HFFc6 (cell line): ENCODE results near the gene ADAM33. TPM values are rescaled to one million over a fixed set of nuclear protein-coding genes. Genes with fewer than 3 reads are reported as not detected.

Experiments
- DNase-seq: peaks from one replicate; pipeline ENCODE4 v3.0.0-alpha.2; 2018
- H3K27ac Mint-ChIP-seq: 2 replicates; pipeline ENCODE4 v1.8.0; 2020; ENCODE audit warnings: mild to moderate bottlenecking, mixed read lengths
- H3K27me3 Mint-ChIP-seq: 2 replicates; pipeline ENCODE4 v1.8.0; 2021; ENCODE audit warnings: mild to moderate bottlenecking, moderate library complexity, mixed read lengths; ENCODE audit not compliant: insufficient read depth
- H3K36me3 Mint-ChIP-seq: 2 replicates; pipeline ENCODE4 v1.8.0; 2021; ENCODE audit warnings: low read depth, mixed read lengths
- H3K4me1 Mint-ChIP-seq: 2 replicates; pipeline ENCODE4 v1.8.0; 2020; ENCODE audit warnings: low read depth, mixed read lengths
- H3K4me3 Mint-ChIP-seq: 2 replicates; pipeline ENCODE4 v1.8.0; 2020; ENCODE audit warnings: mild to moderate bottlenecking, moderate library complexity, mixed read lengths
- H3K9me3 Mint-ChIP-seq: 2 replicates; pipeline ENCODE4 v1.8.0; 2020; ENCODE audit warnings: mild to moderate bottlenecking, mixed read lengths
- total RNA-seq, 6 experiments: library from RNA; stranded (reverse); fragmentation: NEBNext Ultra II Directional; extraction: Animal tissue kit (Norgen Biotek cat#: 25700); gene quantifications; 2 replicates in 1 of 6; 3 replicates in 5 of 6; pipeline ENCODE4 v1.2.3, GENCODE V29; 2021
- TF ChIP-seq, protein P1 (sequence below): fragments of 200-600 bp; sonication (generic); IDR thresholded peaks from 2 replicates; pipeline ENCODE4 v1.5.0; 2021; ENCODE audit warnings: antibody characterized with exemption, mild to moderate bottlenecking

The ADAM33 gene
- total RNA-seq, 6 experiments from 2014 or later = 81.5 to 96.1 (median 87.6) TPM

GRCh38 chr20:3686867-3687321, 5.1 kb upstream of the ADAM33 start:
- peaks cover 39% of the 10 kb centered on the region for H3K4me1 Mint-ChIP-seq
- H3K9me3 Mint-ChIP-seq = no peaks in the 10 kb centered on the region
- H3K27me3 Mint-ChIP-seq = no peaks in the 10 kb centered on the region; the same call in none of the 2 replicates

GRCh38 chr20:3686421-3686820, 4.6 kb upstream of the ADAM33 start:
- Mint-ChIP-seq H3K27ac (peak overlapping the region; percentile 96), H3K36me3 (no peaks in the 10 kb centered on the region), H3K9me3 (no peaks in the 10 kb centered on the region), H3K27me3 (no peaks in the 10 kb centered on the region; the same call in none of the 2 replicates), H3K4me1 (peaks cover 39% of the 10 kb centered on the region), H3K4me3 (peak overlapping the region; percentile 78)
- TF ChIP-seq, protein P1, sequence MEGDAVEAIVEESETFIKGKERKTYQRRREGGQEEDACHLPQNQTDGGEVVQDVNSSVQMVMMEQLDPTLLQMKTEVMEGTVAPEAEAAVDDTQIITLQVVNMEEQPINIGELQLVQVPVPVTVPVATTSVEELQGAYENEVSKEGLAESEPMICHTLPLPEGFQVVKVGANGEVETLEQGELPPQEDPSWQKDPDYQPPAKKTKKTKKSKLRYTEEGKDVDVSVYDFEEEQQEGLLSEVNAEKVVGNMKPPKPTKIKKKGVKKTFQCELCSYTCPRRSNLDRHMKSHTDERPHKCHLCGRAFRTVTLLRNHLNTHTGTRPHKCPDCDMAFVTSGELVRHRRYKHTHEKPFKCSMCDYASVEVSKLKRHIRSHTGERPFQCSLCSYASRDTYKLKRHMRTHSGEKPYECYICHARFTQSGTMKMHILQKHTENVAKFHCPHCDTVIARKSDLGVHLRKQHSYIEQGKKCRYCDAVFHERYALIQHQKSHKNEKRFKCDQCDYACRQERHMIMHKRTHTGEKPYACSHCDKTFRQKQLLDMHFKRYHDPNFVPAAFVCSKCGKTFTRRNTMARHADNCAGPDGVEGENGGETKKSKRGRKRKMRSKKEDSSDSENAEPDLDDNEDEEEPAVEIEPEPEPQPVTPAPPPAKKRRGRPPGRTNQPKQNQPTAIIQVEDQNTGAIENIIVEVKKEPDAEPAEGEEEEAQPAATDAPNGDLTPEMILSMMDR = no peak
- no peak for DNase-seq

More at GRCh38 chr20:3686867-3687321, 5.1 kb upstream of the ADAM33 start:
- Mint-ChIP-seq H3K36me3 (no peaks in the 10 kb centered on the region), H3K27ac (peak overlapping the region; percentile 96), H3K4me3 (peak overlapping the region; percentile 78)
- peak; percentile 91 for DNase-seq
- TF ChIP-seq, protein P1 = no peak

GRCh38 chr20:3685341-3685740, 3.5 kb upstream of the ADAM33 start:
- peak overlapping the region; percentile 47 for H3K27ac Mint-ChIP-seq
- no peak overlapping the region for H3K4me3 Mint-ChIP-seq
- TF ChIP-seq, protein P1 = no peak
- peaks cover 41% of the 10 kb centered on the region for H3K4me1 Mint-ChIP-seq
- no peaks in the 10 kb centered on the region for H3K9me3 Mint-ChIP-seq
- no peaks in the 10 kb centered on the region; the same call in 1 of the 2 replicates for H3K27me3 Mint-ChIP-seq
- peaks cover 5% of the 10 kb centered on the region; the same call in 1 of the 2 replicates for H3K36me3 Mint-ChIP-seq
- DNase-seq = no peak

GRCh38 chr20:3681352-3681930, 369 bp downstream of the ADAM33 start:
- Mint-ChIP-seq H3K9me3 (no peaks in the 10 kb centered on the region), H3K4me3 (peak overlapping the region; percentile 98), H3K4me1 (peaks cover 62% of the 10 kb centered on the region), H3K36me3 (peaks cover 17% of the 10 kb centered on the region; the same call in 1 of the 2 replicates), H3K27ac (peak overlapping the region; percentile 99), H3K27me3 (peaks cover 3% of the 10 kb centered on the region; the same call in 1 of the 2 replicates)
- DNase-seq = no peak
- TF ChIP-seq, protein P1 = no peak

- Mint-ChIP-seq H3K4me1 (peaks cover 55% of the 10 kb centered on the region), H3K36me3 (peaks cover 17% of the 10 kb centered on the region; the same call in 1 of the 2 replicates), H3K9me3 (no peaks in the 10 kb centered on the region), H3K4me3 (peak overlapping the region; percentile 98), H3K27ac (peak overlapping the region; percentile 99), H3K27me3 (peaks cover 3% of the 10 kb centered on the region; the same call in 1 of the 2 replicates)
- TF ChIP-seq, protein P1 = no peak
- no peak for DNase-seq
Measured at GRCh38 chr20:3680701-3681351, 984 bp downstream of the ADAM33 start.
